Measurements from ENCODE around the gene RARG. TPM values are rescaled to one million over a fixed set of nuclear protein-coding genes. Genes with fewer than 3 reads are reported as not detected.

The RARG gene
- total RNA-seq, 2 donors from 2014 or later: 9.2 to 11.7 TPM

GRCh38 chr12:53194973-53195372 lies 37.0 kb downstream of the RARG start:
- intact Hi-C loops (cut with DNase I): loop anchor here (5.0 to 10.0 kb wide), 2 partner anchors 33 to 130 kb away; no protein-coding TSS in a partner anchor
- no peak overlapping the region for H3K27ac ChIP-seq
- WGBS, 2 donors: 93 to 100% methylated on average over 1 of the region's 1 CpG
- TF ChIP-seq CTCF (IDR thresholded peaks at IDR 0.05) (no peak), POLR2A (IDR thresholded peaks at IDR 0.05) (no peak)
- H3K9me3 ChIP-seq: no peaks in the 10 kb centered on the region
- H3K27me3 ChIP-seq: no peaks in the 10 kb centered on the region
- peaks cover 23% of the 10 kb centered on the region for H3K4me1 ChIP-seq
- H3K4me3 ChIP-seq: no peak overlapping the region
- peaks cover 0 to 2% of the 10 kb centered on the region in 2 donors for H3K36me3 ChIP-seq (replicated peaks in 1 of 2; ENCODE audit: insufficient read depth in 1 of 2, low read depth in 2 of 2)
- DNase-seq (no peak), ATAC-seq (no peak)

GRCh38 chr12:53193985-53194716 lies 37.9 kb downstream of the RARG start:
- intact Hi-C loops (cut with DNase I): loop anchor here (10.0 kb wide), 1 partner anchor 129 kb away; no protein-coding TSS in a partner anchor
- peaks cover 23% of the 10 kb centered on the region for H3K4me1 ChIP-seq
- DNase-seq: no peak
- ATAC-seq: no peak
- H3K9me3 ChIP-seq: no peaks in the 10 kb centered on the region
- no peak for TF ChIP-seq CTCF (IDR thresholded peaks at IDR 0.05)
- no peak for TF ChIP-seq POLR2A (IDR thresholded peaks at IDR 0.05)
- 62 to 65% methylated on average over 11 of the region's 11 CpGs for WGBS, 2 donors
- H3K36me3 ChIP-seq (replicated peaks in 1 of 2; ENCODE audit: insufficient read depth in 1 of 2, low read depth in 2 of 2): peaks cover 0 to 2% of the 10 kb centered on the region in 2 donors
- no peaks in the 10 kb centered on the region for H3K27me3 ChIP-seq
- no peak overlapping the region for H3K4me3 ChIP-seq
- H3K27ac ChIP-seq: no peak overlapping the region

- H3K36me3 ChIP-seq (replicated peaks in 1 of 2; ENCODE audit: insufficient read depth in 1 of 2, low read depth in 2 of 2): peaks cover 0 to 5% of the 10 kb centered on the region in 2 donors
- intact Hi-C loops (cut with DNase I): loop anchor here (10.0 kb wide), 1 partner anchor 128 kb away; no protein-coding TSS in a partner anchor
- TF ChIP-seq POLR2A (IDR thresholded peaks at IDR 0.05) (no peak), CTCF (IDR thresholded peaks at IDR 0.05) (no peak)
- H3K27me3 ChIP-seq: no peaks in the 10 kb centered on the region
- no peak overlapping the region for H3K4me3 ChIP-seq
- DNase-seq (no peak), ATAC-seq (no peak)
- peaks cover 20% of the 10 kb centered on the region for H3K4me1 ChIP-seq
- no peaks in the 10 kb centered on the region for H3K9me3 ChIP-seq
- 77 to 79% methylated on average over 9 of the region's 9 CpGs for WGBS, 2 donors
- H3K27ac ChIP-seq: no peak overlapping the region
Measured at GRCh38 chr12:53193040-53193439, 39.0 kb downstream of the RARG start.

GRCh38 chr12:53192531-53193021 lies 39.4 kb downstream of the RARG start:
- no peaks in the 10 kb centered on the region for H3K27me3 ChIP-seq
- H3K4me1 ChIP-seq: peaks cover 16% of the 10 kb centered on the region
- no peak for TF ChIP-seq CTCF (IDR thresholded peaks at IDR 0.05)
- TF ChIP-seq POLR2A (IDR thresholded peaks at IDR 0.05): no peak
- no peak for ATAC-seq
- no peak overlapping the region for H3K4me3 ChIP-seq
- H3K36me3 ChIP-seq (replicated peaks in 1 of 2; ENCODE audit: insufficient read depth in 1 of 2, low read depth in 2 of 2): peaks cover 0 to 7% of the 10 kb centered on the region in 2 donors
- H3K9me3 ChIP-seq: no peaks in the 10 kb centered on the region
- WGBS, 2 donors: 88 to 96% methylated on average over 5 to 14 of the region's 14 CpGs
- intact Hi-C loops (cut with DNase I): loop anchor here (10.0 kb wide), 1 partner anchor 128 kb away; no protein-coding TSS in a partner anchor
- DNase-seq: no peak
- H3K27ac ChIP-seq: no peak overlapping the region
